ENCODE measurements around the gene ATCAY.

GRCh38 chr19:3955688-3956087, 75.2 kb downstream of the ATCAY start:
- TF ChIP-seq CTCF (IDR thresholded peaks at IDR 0.05; ENCODE audit: poor library complexity, severe bottlenecking) = no peak
- TF ChIP-seq TAF1 (IDR thresholded peaks at IDR 0.05; ENCODE audit: low read depth) = no peak
- TF ChIP-seq REST (IDR thresholded peaks at IDR 0.05; ENCODE audit: borderline replicate concordance) = no peak
- TF ChIP-seq POLR2AphosphoS5 (IDR thresholded peaks at IDR 0.05) = no peak
- no peak for TF ChIP-seq EZH2 (IDR thresholded peaks at IDR 0.05; ENCODE audit: borderline replicate concordance, insufficient read depth, low read length, poor library complexity, severe bottlenecking)
- no peak for TF ChIP-seq EP300 (conservative IDR thresholded peaks at IDR 0.05; ENCODE audit: poor library complexity, severe bottlenecking)
- no peak for TF ChIP-seq MXI1 (conservative IDR thresholded peaks at IDR 0.05; ENCODE audit: poor library complexity, severe bottlenecking)
- no peak for TF ChIP-seq RAD21 (conservative IDR thresholded peaks at IDR 0.05)
- TF ChIP-seq SMC3 (conservative IDR thresholded peaks at IDR 0.05; ENCODE audit: poor library complexity) = no peak
